GM12878 (cell line): Measurements from ENCODE around the gene C20orf144. TPM values are rescaled to one million over a fixed set of nuclear protein-coding genes. Genes with fewer than 3 reads are reported as not detected.

Experiments used
- ATAC-seq: fragments of 200-7000 bp; cut with Tn5 transposase; 3 replicates; pipeline ENCODE4 v1.9.1; 2020; ENCODE audit warnings: mild to moderate bottlenecking, moderate library complexity
- BruUV-seq: library from RNA; stranded (reverse); fragments of 400-500 nt; replicated peaks from 2 replicates; lab custom pipeline; 2021; lab: Mats Ljungman, UMichigan
- CTCF ChIA-PET: fragments of 300-600 bp; sonication (Branson Sonifier 250); formaldehyde crosslinking; extraction: SDS; loops from one replicate; lab custom pipeline; 2021; ENCODE audit warnings: inconsistent platforms; lab: Yijun Ruan, JAX
- POLR2A ChIA-PET: fragments of 350-600 bp; formaldehyde crosslinking; extraction: SDS; loops from one replicate; lab custom pipeline; 2021; ENCODE audit warnings: inconsistent platforms; lab: Charles Lee
- RAD21 ChIA-PET: fragments of 300-600 bp; sonication (Branson Sonifier 250); formaldehyde crosslinking; loops from one replicate; lab custom pipeline; 2023; ENCODE audit warnings: antibody characterized with exemption; ENCODE audit not compliant: unreplicated experiment; lab: Charles Lee
- SMC1A ChIA-PET: fragments of 300-600 bp; sonication (Branson Sonifier 250); formaldehyde crosslinking; loops from one replicate; lab custom pipeline; 2023; ENCODE audit not compliant: unreplicated experiment, uncharacterized antibody; lab: Charles Lee
- DNase-seq: peaks from one replicate; pipeline ENCODE4 v3.0.0-alpha.2; 2011; ENCODE audit warnings: low read depth, low spot score
- FAIRE-seq: peaks from 3 replicates; lab custom pipeline; 2011; peaks lifted over from hg19 to GRCh38; lab: Jason Lieb, UNC
- H2AFZ ChIP-seq: 2 replicates; pipeline ENCODE4 v1.6.0; 2011; ENCODE audit warnings: low read depth, low read length, control low read depth; ENCODE audit not compliant: control insufficient read depth
- H3K27ac ChIP-seq: 2 replicates; pipeline ENCODE4 v1.5.1; 2011; ENCODE audit warnings: control low read depth; ENCODE audit not compliant: control insufficient read depth, insufficient read depth
- H3K27me3 ChIP-seq, 2 experiments: replicated peaks in 1 of 2; 2 replicates each; pipeline versions ENCODE4 v1.6.0 to v1.6.1; 2011; ENCODE audit warnings: low read length in 1 of 2; ENCODE audit not compliant: control insufficient read depth in 2 of 2, insufficient read depth in 2 of 2
- H3K36me3 ChIP-seq, 2 experiments: 2 replicates each; pipeline ENCODE4 v1.5.1; 2011; ENCODE audit warnings: low read length in 1 of 2; ENCODE audit not compliant: control insufficient read depth in 2 of 2, insufficient read depth in 2 of 2
- H3K4me1 ChIP-seq: 2 replicates; pipeline ENCODE4 v1.6.1; 2011; ENCODE audit warnings: mild to moderate bottlenecking, low read length, moderate library complexity, mixed read lengths; ENCODE audit not compliant: control insufficient read depth, insufficient read depth
- H3K4me2 ChIP-seq: 2 replicates; pipeline ENCODE4 v1.6.0; 2011; ENCODE audit warnings: control low read depth; ENCODE audit not compliant: control insufficient read depth, insufficient read depth
- H3K4me3 ChIP-seq: fragments of 200-600 bp; sonication (generic); 2 replicates; pipeline ENCODE4 v1.5.1; 2016
- H3K79me2 ChIP-seq: 2 replicates; pipeline ENCODE4 v1.6.0; 2011; ENCODE audit warnings: low read length; ENCODE audit not compliant: control insufficient read depth, insufficient read depth
- H3K9ac ChIP-seq: 2 replicates; pipeline ENCODE4 v1.8.0; 2011; ENCODE audit warnings: low read length, control low read depth, mixed read lengths; ENCODE audit not compliant: control insufficient read depth, insufficient read depth
- H3K9me3 ChIP-seq: replicated peaks from 3 replicates; pipeline ENCODE4 v1.5.1; 2011; ENCODE audit warnings: mild to moderate bottlenecking, low read length; ENCODE audit not compliant: control insufficient read depth, insufficient read depth
- H4K20me1 ChIP-seq: 2 replicates; pipeline ENCODE4 v1.6.0; 2011; ENCODE audit not compliant: control insufficient read depth, insufficient read depth
- ATF7 ChIP-seq: fragments of 450-650 bp; IDR thresholded peaks from 2 replicates; pipeline ENCODE4 v1.6.1; 2016; ENCODE audit warnings: low read depth, mild to moderate bottlenecking
- BHLHE40 ChIP-seq, 2 experiments: fragments of 450-650 bp in 1 of 2; IDR thresholded peaks; 2 replicates each; pipeline ENCODE4 v1.6.1; 2011 to 2017; ENCODE audit warnings: low read depth in 2 of 2, borderline replicate concordance in 1 of 2, improper control_type of control experiment in 1 of 2, low read length in 1 of 2, mild to moderate bottlenecking in 1 of 2
- DPF2 ChIP-seq: fragments of 450-650 bp; IDR thresholded peaks from 2 replicates; pipeline ENCODE4 v1.6.1; 2017; ENCODE audit warnings: mild to moderate bottlenecking
- EGR1 ChIP-seq, 2 experiments: IDR thresholded peaks; 1 replicate in 1 of 2; 2 replicates in 1 of 2; pipeline ENCODE4 v1.6.1; 2011 to 2012; ENCODE audit warnings: low read depth in 2 of 2, low read length in 2 of 2, borderline replicate concordance in 1 of 2, mild to moderate bottlenecking in 1 of 2, moderate library complexity in 1 of 2
- HSF1 ChIP-seq: fragments of 150-350 bp; IDR thresholded peaks from 2 replicates; pipeline ENCODE4 v1.6.1; 2014; ENCODE audit warnings: mild to moderate bottlenecking, low read depth, low read length
- IKZF1 ChIP-seq: fragments of 450-650 bp; conservative IDR thresholded peaks from 2 replicates; pipeline ENCODE4 v1.6.1; 2017; ENCODE audit warnings: antibody characterized with exemption, mild to moderate bottlenecking
- JUNB ChIP-seq: IDR thresholded peaks from 2 replicates; pipeline ENCODE4 v1.6.1; 2016; ENCODE audit warnings: antibody characterized with exemption, mild to moderate bottlenecking
- MTA3 ChIP-seq: IDR thresholded peaks from 2 replicates; pipeline ENCODE4 v1.6.1; 2012; ENCODE audit warnings: low read length, inconsistent platforms, borderline replicate concordance
- NFXL1 ChIP-seq: fragments of 450-650 bp; IDR thresholded peaks from 2 replicates; pipeline ENCODE4 v1.6.1; 2017; ENCODE audit warnings: antibody characterized with exemption, mild to moderate bottlenecking, borderline replicate concordance
- NR2F1 ChIP-seq: fragments of 450-650 bp; conservative IDR thresholded peaks from 2 replicates; pipeline ENCODE4 v1.6.1; 2017; ENCODE audit warnings: mild to moderate bottlenecking
- SMARCA5 ChIP-seq: fragments of 450-650 bp; IDR thresholded peaks from 2 replicates; pipeline ENCODE4 v1.6.1; 2017; ENCODE audit warnings: mild to moderate bottlenecking
- SRF ChIP-seq, 2 experiments: IDR thresholded peaks; 2 replicates each; pipeline ENCODE4 v1.6.1; 2011; ENCODE audit warnings: low read depth in 2 of 2, low read length in 2 of 2, mild to moderate bottlenecking in 1 of 2, moderate library complexity in 1 of 2
- ZNF622 ChIP-seq: fragments of 450-650 bp; IDR thresholded peaks from 2 replicates; pipeline ENCODE4 v1.6.1; 2017; ENCODE audit warnings: mild to moderate bottlenecking, inconsistent platforms
- WGBS: methylation state at CpG from one replicate; pipeline ENCODE4 v1.1.6; 2016; ENCODE audit warnings: low lambda C conversion rate; ENCODE audit not compliant: insufficient replicate concordance, insufficient coverage; ENCODE audit errors: missing lambda C conversion rate; 5-methylcytosine and 5-hydroxymethylcytosine counted together
- in situ Hi-C: fragments of 300-500 bp; cut with MboI; formaldehyde crosslinking; loops from 9 replicates; pipeline ENCODE4 v1.14.3; 2018; ENCODE audit warnings: mixed read lengths
- intact Hi-C: fragments of 100-400 bp; cut with micrococcal nuclease; formaldehyde crosslinking; loops from one replicate; pipeline ENCODE4 v1.14.2; 2022; ENCODE audit not compliant: unreplicated experiment
- polyA plus RNA-seq, 11 experiments: library from polyadenylated mRNA; depleted of rRNA in 4 of 11; unstranded in 6 of 11; stranded (reverse) in 5 of 11; fragments of >200 nt; fragmentation: Nextera tagmentation in 4 of 11; fragmentation: Illumina TruSeq in 1 of 11; extraction: Ambion mirVana in 4 of 11; extraction: Trizol in 1 of 11; gene quantifications; 1 replicate in 1 of 11; 2 replicates in 10 of 11; pipeline versions ENCODE4 v1.2.1 to v1.2.3, GENCODE V29; 2011 to 2016; ENCODE audit warnings: inconsistent platforms in 2 of 11, missing spikeins in 2 of 11, low read depth in 1 of 11
- total RNA-seq, 4 experiments: library from RNA; depleted of rRNA in 3 of 4; stranded (reverse); fragments of >200 nt in 3 of 4; fragmentation: Illumina TruSeq in 1 of 4; extraction: Trizol in 1 of 4; gene quantifications; 2 replicates each; pipeline versions ENCODE4 v1.2.1 to v1.2.3, GENCODE V29; 2013 to 2021

The C20orf144 gene
- total and polyA plus RNA-seq, 10 of the 15 experiments (the other 5 are each of a cell fraction or from before 2014, with no cell fraction given) = 0.04 to 0.62 (median 0.23) TPM; not detected in 2

GRCh38 chr20:33673410-33674293 is 11.5 kb downstream of the C20orf144 start:
- Histone ChIP-seq H2AFZ (peak overlapping the region; percentile 16), H3K36me3 (peaks cover 0 to 1% of the 10 kb centered on the region in 2 experiments; a peak in 3 of 4 replicates), H3K9me3 (no peaks in the 10 kb centered on the region), H3K4me2 (peak overlapping the region; percentile 56), H3K27me3 (no peaks in the 10 kb centered on the region), H3K27ac (no peak overlapping the region), H3K79me2 (no peaks in the 10 kb centered on the region), H3K4me1 (peaks cover 11% of the 10 kb centered on the region), H3K9ac (peak overlapping the region; percentile 59), H4K20me1 (no peaks in the 10 kb centered on the region), H3K4me3 (peak overlapping the region; percentile 79)
- RAD21 ChIA-PET = no interaction called here
- DNase-seq = no peak
- intact Hi-C loops (no loop called here), in situ Hi-C loops (no loop called here)
- TF ChIP-seq NR2F1 (peak; percentile 60; the same call in 1 of the 2 replicates), ZNF622 (no peak)
- 25% methylated on average over 29 of the region's 29 CpGs for WGBS
- peak; percentile 64 for ATAC-seq
- POLR2A ChIA-PET = no interaction called here
- SMC1A ChIA-PET = no interaction called here
- CTCF ChIA-PET = no interaction called here
- FAIRE-seq = no peak
- BruUV-seq = no TSS peak

- Histone ChIP-seq H3K9ac (peak within 1 kb of the TSS; percentile 61), H3K4me3 (peak within 1 kb of the TSS; percentile 79), H3K79me2 (no peaks in the 10 kb centered on the region), H3K4me2 (peak within 1 kb of the TSS; percentile 64), H2AFZ (peak within 1 kb of the TSS; percentile 82), H3K9me3 (no peaks in the 10 kb centered on the region), H3K27ac (peak within 1 kb of the TSS; percentile 46; the same call in 1 of the 2 replicates), H4K20me1 (no peaks in the 10 kb centered on the region), H3K36me3 (peaks cover 0 to 1% of the 10 kb centered on the region in 2 experiments; a peak in 3 of 4 replicates), H3K4me1 (peaks cover 14% of the 10 kb centered on the region), H3K27me3 (no peaks in the 10 kb centered on the region)
- WGBS = 17% methylated on average over 68 of the region's 73 CpGs
- SMC1A ChIA-PET = interaction anchor here (1.4 kb wide), 1 partner anchor 14 kb away, joined by 5 read pairs; no protein-coding TSS in a partner anchor
- ATAC-seq (peak; percentile 90), FAIRE-seq (no peak), DNase-seq (no peak)
- RAD21 ChIA-PET = interaction anchor here (2.2 kb wide), 1 partner anchor 8 kb away, joined by 6 read pairs; the partner anchor contains the start of gene ACTL10
- in situ Hi-C loops (no loop called here), intact Hi-C loops (no loop called here)
- POLR2A ChIA-PET = no interaction called here
- BruUV-seq = no TSS peak
- CTCF ChIA-PET = interaction anchor here (0.7 to 0.8 kb wide), 2 partner anchors 8 to 217 kb away, joined by 3 read pairs; partner anchors contain the start of gene ACTL10
- TF ChIP-seq BHLHE40 (IDR thresholded peaks at IDR 0.05; ENCODE audit: borderline replicate concordance in 1 of 2, low read depth in 2 of 2, low read length in 1 of 2) (peak in 1 of 2 experiments; percentile 43; a peak in 1 of 4 replicates), NFXL1 (no peak), SRF (IDR thresholded peaks at IDR 0.05; ENCODE audit: low read depth in 2 of 2, low read length in 2 of 2) (0 out of 4 replicates have a peak, but pooled peaks of 1 of the 2 experiments have one; percentile 35), IKZF1 (peak; percentile 47), HSF1 (no peak), JUNB (no peak), ATF7 (no peak), SMARCA5 (peak; percentile 85; the same call in 1 of the 2 replicates), MTA3 (0 out of 2 replicates have a peak, but pooled peaks have one; percentile 58), EGR1 (IDR thresholded peaks at IDR 0.05; ENCODE audit: borderline replicate concordance in 1 of 2, low read depth in 2 of 2, low read length in 2 of 2) (peak in 1 of 2 experiments; percentile 92; a peak in 2 of 3 replicates), DPF2 (0 out of 2 replicates have a peak, but pooled peaks have one; percentile 49)
Measured at GRCh38 chr20:33674294-33675135, 12.4 kb downstream of the C20orf144 start, which contains the start of gene NECAB3. Gene NECAB3, minus strand, starts transcription at chr20:33674428. Its CDS starts 76 bp downstream, at chr20:33674352.
